Heart right ventricle (tissue), 16 donors: ENCODE data around the gene COPB2. TPM values are rescaled to one million over a fixed set of nuclear protein-coding genes. Genes with fewer than 3 reads are reported as not detected.

ENCODE experiments used
- ATAC-seq, 8 donors: fragments of 200-7000 bp; cut with Tn5 transposase; one replicate each; pipeline ENCODE4 v1.9.1; 2020; ENCODE audit warnings: mild to moderate bottlenecking in 8 of 8, moderate library complexity in 8 of 8, moderate number of reproducible peaks in 1 of 8
- DNase-seq, 2 donors: peaks; one replicate each; pipeline ENCODE4 v3.0.0-alpha.2; 2020
- H3K27ac ChIP-seq, 10 donors: fragments of 200-600 bp; sonication (generic) in 2 of 10; one replicate each; pipeline versions ENCODE4 v1.5.0 to v1.8.0; 2020 to 2022; ENCODE audit warnings: mild to moderate bottlenecking in 3 of 10
- H3K27me3 ChIP-seq, 7 donors: fragments of 200-600 bp; one replicate each; pipeline ENCODE4 v1.8.0; 2021 to 2022; ENCODE audit warnings: mild to moderate bottlenecking in 2 of 7
- H3K36me3 ChIP-seq, 9 donors: fragments of 200-600 bp; sonication (generic) in 1 of 9; one replicate each; pipeline versions ENCODE4 v1.5.0 to v1.8.0; 2020 to 2022; ENCODE audit warnings: mild to moderate bottlenecking in 2 of 9
- H3K4me1 ChIP-seq, 9 donors: fragments of 200-600 bp; sonication (generic) in 1 of 9; one replicate each; pipeline versions ENCODE4 v1.5.0 to v1.8.0; 2020 to 2022; ENCODE audit warnings: mild to moderate bottlenecking in 4 of 9
- H3K4me3 ChIP-seq, 10 donors: fragments of 200-600 bp; sonication (generic) in 2 of 10; one replicate each; pipeline versions ENCODE4 v1.5.0 to v1.8.0; 2020 to 2022; ENCODE audit warnings: mild to moderate bottlenecking in 7 of 10, moderate library complexity in 2 of 10
- H3K9me3 ChIP-seq, 11 donors: fragments of 200-600 bp in 10 of 11; sonication (generic) in 2 of 11; one replicate each; pipeline versions ENCODE4 v1.5.0 to v1.8.0; 2013 to 2022; ENCODE audit warnings: mild to moderate bottlenecking in 2 of 11, control low read depth in 1 of 11, moderate library complexity in 1 of 11
- CTCF ChIP-seq, 9 donors: fragments of 200-600 bp; sonication (generic) in 2 of 9; IDR thresholded peaks; one replicate each; pipeline versions ENCODE4 v1.5.0 to v1.8.0; 2021 to 2022; ENCODE audit warnings: antibody characterized with exemption in 9 of 9, mild to moderate bottlenecking in 5 of 9, moderate library complexity in 1 of 9
- WGBS, 2 donors: extraction: QIAGEN DNeasy Blood & Tissue Kit; methylation state at CpG; one replicate each; pipeline ENCODE4 v1.1.7; 2013; ENCODE audit warnings: inconsistent platforms in 1 of 2; 5-methylcytosine and 5-hydroxymethylcytosine counted together
- intact Hi-C, 10 donors: fragments of 100-400 bp; cut with DNase I; formaldehyde crosslinking; loops; one replicate each; pipeline versions ENCODE4 v1.11.1 to v1.14.2; 2022
- polyA plus RNA-seq, 2 donors: library from polyadenylated mRNA; stranded (reverse); fragments of 200-250 nt; gene quantifications; one replicate each; pipeline ENCODE4 v1.2.3, GENCODE V29; 2013
- total RNA-seq, 10 donors: library from RNA; stranded (reverse); fragmentation: NEBNext Ultra II Directional in 3 of 10; extraction: Animal tissue kit (Norgen Biotek cat#: 25700) in 3 of 10; gene quantifications; one replicate each; pipeline versions ENCODE4 v1.2.1 to v1.2.4, GENCODE V29; 2021 to 2023
- donor health status: Arrhythmogenic right ventricular cardiomyopathy.
- donor health status: ischemic (EF 13 %, LVEDD 7.1; RV severe dilation, severe dysfunction).
- donor health status: healthy with polysubstance abuse.
- donor health status: DM: no; HTN: yes; CAD: no.
- donor health status: DM: no; HTN: no; CAD: no.
- donor health status: ischemic (EF 25% LVEDD 6.9; RV normal size, moderate dysfunction).
- donor health status: ischemic (EF 25% LVEDD 5.7; RV mildly dilated, moderate dysfunction).
- donor health status: healthy.
- donor health status: DM: yes; HTN: yes; CAD: no.
- donor health status: Ischemic cardiomyopathy.
- donor health status: ischemic (EF 35%, LVEDD 5.7; RV mildly dilated, moderate dysfunction).
- donor health status: nonischemic (EF 11% LVEDD 7.7; RV severe dilation, severe dysfunction).
- donor health status: DM: yes; HTN: yes; CAD: no.
- donor health status: PGD.
- donor health status: ischemic (EF 29% LVEDD 5.4; RV normal size, mild dysfunction).
- donor health status: nonischemic (EF 23%, LVEDD 6.1; RV moderate dilation, normal function).

COPB2 gene
- total and polyA plus RNA-seq, 12 donors, result 15.4 to 79.7 (median 65.2) TPM

- no peak for DNase-seq
- Histone ChIP-seq H3K4me3 (no peak overlapping the region), H3K27me3 (peaks cover 0 to 17% (median 11%) of the 10 kb centered on the region in 7 donors), H3K36me3 (no peaks in the 10 kb centered on the region), H3K27ac (no peak overlapping the region), H3K9me3 (no peaks in the 10 kb centered on the region), H3K4me1 (peaks cover 0 to 10% (median 4%) of the 10 kb centered on the region in 9 donors)
- peak in 3 of 8 donors; percentile 22 to 59 (median 53) for ATAC-seq
- intact Hi-C loops, result loop anchor here in 7 of 10 donors (5.0 kb wide), 3 partner anchors 213 to 388 kb away; no protein-coding TSS in a partner anchor
- TF ChIP-seq CTCF (IDR thresholded peaks at IDR 0.05), result no peak
- WGBS, 2 donors, result 81 to 84% methylated on average over 3 of the region's 3 CpGs
These were observed 63.9 kb downstream of the COPB2 start for GRCh38 chr3:139325551-139325950.

GRCh38 chr3:139324456-139324855 lies 65.0 kb downstream of the COPB2 start:
- intact Hi-C loops, result no loop called here
- H3K27ac ChIP-seq, result no peak overlapping the region
- no peaks in the 10 kb centered on the region for H3K36me3 ChIP-seq
- 58 to 60% methylated on average over 5 of the region's 5 CpGs for WGBS, 2 donors
- peaks cover 0 to 6% (median under 1%) of the 10 kb centered on the region in 7 donors for H3K27me3 ChIP-seq
- no peak for ATAC-seq
- TF ChIP-seq CTCF (IDR thresholded peaks at IDR 0.05), result no peak
- no peak overlapping the region for H3K4me3 ChIP-seq
- H3K4me1 ChIP-seq, result peaks cover 0 to 7% (median 4%) of the 10 kb centered on the region in 9 donors
- no peaks in the 10 kb centered on the region for H3K9me3 ChIP-seq
- DNase-seq, result no peak

- intact Hi-C loops, result no loop called here
- H3K9me3 ChIP-seq, result no peaks in the 10 kb centered on the region
- 74 to 92% methylated on average over 7 of the region's 7 CpGs for WGBS, 2 donors
- TF ChIP-seq CTCF (IDR thresholded peaks at IDR 0.05), result no peak
- no peaks in the 10 kb centered on the region for H3K36me3 ChIP-seq
- H3K27ac ChIP-seq, result no peak overlapping the region
- ATAC-seq (no peak), DNase-seq (no peak)
- peaks cover 0 to 12% (median under 1%) of the 10 kb centered on the region in 7 donors for H3K27me3 ChIP-seq
- H3K4me3 ChIP-seq, result no peak overlapping the region
- H3K4me1 ChIP-seq, result no peaks in the 10 kb centered on the region
These were observed 66.3 kb downstream of the COPB2 start for GRCh38 chr3:139323146-139323545.

- ATAC-seq (no peak), DNase-seq (no peak)
- Histone ChIP-seq H3K36me3 (no peaks in the 10 kb centered on the region), H3K27ac (no peak overlapping the region), H3K4me3 (no peak overlapping the region), H3K4me1 (no peaks in the 10 kb centered on the region), H3K9me3 (no peaks in the 10 kb centered on the region), H3K27me3 (peaks cover 0 to 17% (median 8%) of the 10 kb centered on the region in 7 donors)
- 62 to 65% methylated on average over 5 of the region's 5 CpGs for WGBS, 2 donors
- TF ChIP-seq CTCF (IDR thresholded peaks at IDR 0.05), result no peak
- intact Hi-C loops, result no loop called here
These were observed 67.1 kb downstream of the COPB2 start for GRCh38 chr3:139322346-139322745.
